WTC11 (cell line): Measurements from ENCODE around the gene RUSC2. TPM values are rescaled to one million over a fixed set of nuclear protein-coding genes. Genes with fewer than 3 reads are reported as not detected.

Experiments used
- ATAC-seq: fragments of 200-7000 bp; cut with Tn5 transposase; 2 replicates; pipeline ENCODE4 v1.10.0; 2021; ENCODE audit warnings: mild to moderate bottlenecking, moderate library complexity
- CTCF ChIA-PET: fragments of 300-600 bp; sonication (Branson Sonifier 250); formaldehyde crosslinking; loops from one replicate; lab custom pipeline; 2021; ENCODE audit warnings: antibody characterized with exemption; lab: Charles Lee
- POLR2A ChIA-PET: fragments of 350-600 bp; sonication (Branson Sonifier 250); formaldehyde crosslinking; loops from one replicate; lab custom pipeline; 2021; ENCODE audit warnings: antibody characterized with exemption; lab: Charles Lee
- DNase-seq: peaks from one replicate; pipeline ENCODE4 v3.0.0; 2021; ENCODE audit warnings: low spot score
- H3K27ac Mint-ChIP-seq: 2 replicates; pipeline ENCODE4 v1.8.0; 2021; ENCODE audit warnings: mixed read lengths
- H3K27me3 Mint-ChIP-seq: 2 replicates; pipeline ENCODE4 v1.8.0; 2021; ENCODE audit warnings: low read depth, mild to moderate bottlenecking, moderate library complexity, mixed read lengths
- H3K36me3 Mint-ChIP-seq: 2 replicates; pipeline ENCODE4 v1.8.0; 2021; ENCODE audit warnings: mixed read lengths
- H3K4me1 Mint-ChIP-seq: 2 replicates; pipeline ENCODE4 v1.8.0; 2022; ENCODE audit warnings: mixed read lengths
- H3K4me3 Mint-ChIP-seq: 2 replicates; pipeline ENCODE4 v1.8.0; 2021; ENCODE audit warnings: mild to moderate bottlenecking, moderate library complexity, mixed read lengths
- H3K9me3 Mint-ChIP-seq: 2 replicates; pipeline ENCODE4 v1.8.0; 2021; ENCODE audit warnings: mixed read lengths
- CBFB ChIP-seq: sonication (generic); formaldehyde crosslinking; IDR thresholded peaks from 2 replicates; pipeline ENCODE4 v1.8.1; 2022; ENCODE audit warnings: mild to moderate bottlenecking, low read depth, missing genetic modification reagents
- ESRRA ChIP-seq: sonication (generic); formaldehyde crosslinking; IDR thresholded peaks from 2 replicates; pipeline ENCODE4 v1.8.1; 2022; ENCODE audit warnings: mild to moderate bottlenecking, missing genetic modification reagents, borderline replicate concordance
- ETV6 ChIP-seq: sonication (generic); formaldehyde crosslinking; IDR thresholded peaks from 2 replicates; pipeline ENCODE4 v1.8.1; 2022; ENCODE audit warnings: mild to moderate bottlenecking, missing genetic modification reagents
- FOXK1 ChIP-seq: sonication (generic); formaldehyde crosslinking; IDR thresholded peaks from 2 replicates; pipeline ENCODE4 v1.8.0; 2022; ENCODE audit warnings: mild to moderate bottlenecking, moderate library complexity, missing genetic modification reagents
- FOXP1 ChIP-seq: sonication (generic); formaldehyde crosslinking; IDR thresholded peaks from 2 replicates; pipeline ENCODE4 v1.8.0; 2022; ENCODE audit warnings: missing genetic modification reagents, mild to moderate bottlenecking, moderate library complexity, borderline replicate concordance
- HMGA2 ChIP-seq: fragments of 250-450 bp; sonication (Bioruptor Pico); IDR thresholded peaks from 2 replicates; pipeline ENCODE4 v1.4.0; 2021; ENCODE audit warnings: mild to moderate bottlenecking, moderate library complexity
- MYBL2 ChIP-seq: sonication (generic); formaldehyde crosslinking; IDR thresholded peaks from 2 replicates; pipeline ENCODE4 v1.8.1; 2023; ENCODE audit warnings: mild to moderate bottlenecking, moderate library complexity, missing genetic modification reagents
- NFE2L1 ChIP-seq: sonication (generic); formaldehyde crosslinking; IDR thresholded peaks from 2 replicates; pipeline ENCODE4 v1.8.1; 2023; ENCODE audit warnings: missing genetic modification reagents
- NFYB ChIP-seq: sonication (generic); formaldehyde crosslinking; conservative IDR thresholded peaks from 2 replicates; pipeline ENCODE4 v1.8.0; 2022; ENCODE audit warnings: low read depth, missing genetic modification reagents
- OVOL2 ChIP-seq: fragments of 250-450 bp; sonication (Bioruptor Pico); IDR thresholded peaks from 2 replicates; pipeline ENCODE4 v1.9.0; 2021; ENCODE audit warnings: mild to moderate bottlenecking, borderline replicate concordance
- PRRX2 ChIP-seq: fragments of 250-450 bp; sonication (Bioruptor Pico); IDR thresholded peaks from 2 replicates; pipeline ENCODE4 v1.8.0; 2021; ENCODE audit warnings: mild to moderate bottlenecking
- SMAD4 ChIP-seq: sonication (generic); formaldehyde crosslinking; IDR thresholded peaks from 2 replicates; pipeline ENCODE4 v1.8.0; 2022; ENCODE audit warnings: mild to moderate bottlenecking, missing genetic modification reagents
- ZNF121 ChIP-seq: sonication (generic); formaldehyde crosslinking; IDR thresholded peaks from 2 replicates; pipeline ENCODE4 v1.8.0; 2023; ENCODE audit warnings: missing genetic modification reagents
- ZNF219 ChIP-seq: sonication (generic); formaldehyde crosslinking; IDR thresholded peaks from 2 replicates; pipeline ENCODE4 v1.8.0; 2023; ENCODE audit warnings: missing genetic modification reagents, mild to moderate bottlenecking, borderline replicate concordance
- ZNF232 ChIP-seq: sonication (generic); formaldehyde crosslinking; IDR thresholded peaks from 2 replicates; pipeline ENCODE4 v1.8.0; 2022; ENCODE audit warnings: mild to moderate bottlenecking, missing genetic modification reagents
- total RNA-seq: library from RNA; stranded (reverse); gene quantifications from 3 replicates; pipeline ENCODE4 v1.2.3, GENCODE V29; 2021
- TF ChIP-seq, protein P1 (sequence below): sonication (generic); formaldehyde crosslinking; IDR thresholded peaks from 2 replicates; pipeline ENCODE4 v1.8.0; 2022; ENCODE audit warnings: mild to moderate bottlenecking, missing genetic modification reagents
- TF ChIP-seq, protein P2 (sequence below): sonication (generic); formaldehyde crosslinking; IDR thresholded peaks from 2 replicates; pipeline ENCODE4 v1.8.0; 2022; ENCODE audit warnings: mild to moderate bottlenecking, missing genetic modification reagents
- TF ChIP-seq, protein P3 (sequence below): sonication (generic); formaldehyde crosslinking; IDR thresholded peaks from 2 replicates; pipeline ENCODE4 v1.8.1; 2023; ENCODE audit warnings: mild to moderate bottlenecking, missing genetic modification reagents
- TF ChIP-seq, protein P4 (sequence below): sonication (generic); formaldehyde crosslinking; IDR thresholded peaks from 2 replicates; pipeline ENCODE4 v1.8.1; 2022; ENCODE audit warnings: mild to moderate bottlenecking, moderate library complexity, missing genetic modification reagents
- TF ChIP-seq, protein P5 (sequence below): sonication (generic); formaldehyde crosslinking; conservative IDR thresholded peaks from 2 replicates; pipeline ENCODE4 v1.8.1; 2022; ENCODE audit warnings: mild to moderate bottlenecking, missing genetic modification reagents
- TF ChIP-seq, protein P6 (sequence below): sonication (generic); formaldehyde crosslinking; conservative IDR thresholded peaks from 2 replicates; pipeline ENCODE4 v1.8.1; 2023; ENCODE audit warnings: mild to moderate bottlenecking, low read depth, missing genetic modification reagents, moderate library complexity

Gene RUSC2
- total RNA-seq, 1 experiment from 2014 or later: 9.4 TPM

DNA sequence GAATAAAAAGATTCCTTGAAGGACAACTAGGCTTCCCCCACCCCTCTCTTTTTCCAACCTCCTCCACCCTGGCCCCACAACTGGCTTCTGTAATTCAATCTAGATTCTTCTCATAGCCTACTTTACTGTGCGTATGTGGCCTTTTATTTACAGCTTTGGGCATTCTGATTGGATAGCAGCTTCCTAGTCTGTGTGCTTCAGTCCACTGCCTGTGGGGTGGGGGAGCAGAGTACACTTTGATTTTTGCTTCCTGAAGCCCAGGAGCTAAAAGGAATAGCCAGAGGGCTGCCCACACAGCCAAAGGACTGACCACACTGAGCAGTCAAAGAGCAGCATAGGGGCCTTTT lies 30.4 kb downstream of the RUSC2 start (continued):
- no peak for TF ChIP-seq PRRX2 (CRISPR knock-in tag)
- TF ChIP-seq OVOL2: no peak
- TF ChIP-seq, protein P1, sequence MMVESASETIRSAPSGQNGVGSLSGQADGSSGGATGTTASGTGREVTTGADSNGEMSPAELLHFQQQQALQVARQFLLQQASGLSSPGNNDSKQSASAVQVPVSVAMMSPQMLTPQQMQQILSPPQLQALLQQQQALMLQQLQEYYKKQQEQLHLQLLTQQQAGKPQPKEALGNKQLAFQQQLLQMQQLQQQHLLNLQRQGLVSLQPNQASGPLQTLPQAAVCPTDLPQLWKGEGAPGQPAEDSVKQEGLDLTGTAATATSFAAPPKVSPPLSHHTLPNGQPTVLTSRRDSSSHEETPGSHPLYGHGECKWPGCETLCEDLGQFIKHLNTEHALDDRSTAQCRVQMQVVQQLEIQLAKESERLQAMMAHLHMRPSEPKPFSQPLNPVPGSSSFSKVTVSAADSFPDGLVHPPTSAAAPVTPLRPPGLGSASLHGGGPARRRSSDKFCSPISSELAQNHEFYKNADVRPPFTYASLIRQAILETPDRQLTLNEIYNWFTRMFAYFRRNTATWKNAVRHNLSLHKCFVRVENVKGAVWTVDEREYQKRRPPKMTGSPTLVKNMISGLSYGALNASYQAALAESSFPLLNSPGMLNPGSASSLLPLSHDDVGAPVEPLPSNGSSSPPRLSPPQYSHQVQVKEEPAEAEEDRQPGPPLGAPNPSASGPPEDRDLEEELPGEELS: no peak
- no peak for TF ChIP-seq HMGA2 (CRISPR knock-in tag)

DNA sequence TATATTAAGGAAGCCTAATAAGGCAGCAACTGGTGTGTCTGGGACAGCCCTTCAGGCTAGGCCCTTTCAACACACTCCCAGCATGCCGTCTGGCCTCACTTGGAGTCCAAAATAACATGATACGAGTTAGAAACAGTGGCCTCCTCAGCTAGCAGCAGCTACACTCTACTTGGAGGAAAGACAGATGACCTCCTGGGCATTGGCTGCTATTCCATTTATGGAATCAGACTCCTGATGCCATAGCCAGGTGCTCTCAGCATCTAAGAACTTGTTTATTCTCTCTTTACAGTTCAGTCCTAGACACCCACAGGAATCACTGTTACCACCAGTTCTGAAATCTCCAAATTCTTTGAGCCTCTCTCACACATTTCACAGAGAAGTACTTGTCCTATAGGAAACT lies 31.8 kb downstream of the RUSC2 start:
- Mint-ChIP-seq H3K4me3 (no peak overlapping the region), H3K9me3 (no peaks in the 10 kb centered on the region), H3K36me3 (no peaks in the 10 kb centered on the region), H3K27ac (no peak overlapping the region), H3K4me1 (peaks cover 40% of the 10 kb centered on the region), H3K27me3 (no peaks in the 10 kb centered on the region)
- TF ChIP-seq ZNF121 (no peak), ESRRA (no peak), ZNF219 (no peak), FOXP1 (CRISPR knock-in tag) (no peak), MYBL2 (CRISPR knock-in tag) (no peak)
- TF ChIP-seq, protein P2, sequence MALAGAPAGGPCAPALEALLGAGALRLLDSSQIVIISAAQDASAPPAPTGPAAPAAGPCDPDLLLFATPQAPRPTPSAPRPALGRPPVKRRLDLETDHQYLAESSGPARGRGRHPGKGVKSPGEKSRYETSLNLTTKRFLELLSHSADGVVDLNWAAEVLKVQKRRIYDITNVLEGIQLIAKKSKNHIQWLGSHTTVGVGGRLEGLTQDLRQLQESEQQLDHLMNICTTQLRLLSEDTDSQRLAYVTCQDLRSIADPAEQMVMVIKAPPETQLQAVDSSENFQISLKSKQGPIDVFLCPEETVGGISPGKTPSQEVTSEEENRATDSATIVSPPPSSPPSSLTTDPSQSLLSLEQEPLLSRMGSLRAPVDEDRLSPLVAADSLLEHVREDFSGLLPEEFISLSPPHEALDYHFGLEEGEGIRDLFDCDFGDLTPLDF (CRISPR knock-in tag): no peak
- DNase-seq (no peak), ATAC-seq (no peak)
- POLR2A ChIA-PET: no interaction called here
- CTCF ChIA-PET: interaction anchor here (0.8 to 3.6 kb wide), 14 partner anchors 9 to 106 kb away, joined by 3 to 27 read pairs (median 4); partner anchors contain the start of gene RUSC2

DNA sequence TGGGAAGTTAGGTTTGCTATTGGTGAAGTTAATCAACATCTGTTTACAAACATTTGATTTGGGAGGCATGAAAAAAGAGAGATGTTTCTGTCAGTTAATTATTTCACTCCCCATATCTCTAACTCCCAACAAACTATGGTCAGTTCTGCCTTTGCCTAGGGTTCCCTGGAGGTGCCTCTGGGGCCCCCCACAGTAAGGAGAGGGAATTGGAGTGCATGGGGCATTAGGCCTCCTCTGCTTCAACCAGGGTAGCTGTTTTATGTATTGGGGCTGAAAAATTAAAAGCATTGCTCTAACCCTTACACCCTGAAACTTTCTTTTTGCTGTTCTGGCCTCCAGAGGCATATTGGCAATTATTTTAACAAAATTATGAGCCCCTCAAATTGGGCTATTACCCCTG lies 32.3 kb downstream of the RUSC2 start:
- Mint-ChIP-seq H3K27me3 (no peaks in the 10 kb centered on the region), H3K4me1 (peaks cover 37% of the 10 kb centered on the region), H3K4me3 (no peak overlapping the region), H3K36me3 (no peaks in the 10 kb centered on the region)
- CTCF ChIA-PET: interaction anchor here (0.7 to 3.6 kb wide), 14 partner anchors 9 to 268 kb away, joined by 3 to 27 read pairs (median 4); partner anchors contain the start of gene RUSC2
- peak; percentile 50 for ATAC-seq
- TF ChIP-seq PRRX2 (CRISPR knock-in tag) (no peak), FOXK1 (CRISPR knock-in tag) (no peak), ETV6 (CRISPR knock-in tag) (no peak), NFE2L1 (CRISPR knock-in tag) (no peak), SMAD4 (CRISPR knock-in tag) (no peak), ZNF232 (no peak), NFYB (CRISPR knock-in tag) (no peak), CBFB (no peak)
- TF ChIP-seq, protein P3, sequence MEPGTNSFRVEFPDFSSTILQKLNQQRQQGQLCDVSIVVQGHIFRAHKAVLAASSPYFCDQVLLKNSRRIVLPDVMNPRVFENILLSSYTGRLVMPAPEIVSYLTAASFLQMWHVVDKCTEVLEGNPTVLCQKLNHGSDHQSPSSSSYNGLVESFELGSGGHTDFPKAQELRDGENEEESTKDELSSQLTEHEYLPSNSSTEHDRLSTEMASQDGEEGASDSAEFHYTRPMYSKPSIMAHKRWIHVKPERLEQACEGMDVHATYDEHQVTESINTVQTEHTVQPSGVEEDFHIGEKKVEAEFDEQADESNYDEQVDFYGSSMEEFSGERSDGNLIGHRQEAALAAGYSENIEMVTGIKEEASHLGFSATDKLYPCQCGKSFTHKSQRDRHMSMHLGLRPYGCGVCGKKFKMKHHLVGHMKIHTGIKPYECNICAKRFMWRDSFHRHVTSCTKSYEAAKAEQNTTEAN (CRISPR knock-in tag): no peak
- TF ChIP-seq, protein P4, sequence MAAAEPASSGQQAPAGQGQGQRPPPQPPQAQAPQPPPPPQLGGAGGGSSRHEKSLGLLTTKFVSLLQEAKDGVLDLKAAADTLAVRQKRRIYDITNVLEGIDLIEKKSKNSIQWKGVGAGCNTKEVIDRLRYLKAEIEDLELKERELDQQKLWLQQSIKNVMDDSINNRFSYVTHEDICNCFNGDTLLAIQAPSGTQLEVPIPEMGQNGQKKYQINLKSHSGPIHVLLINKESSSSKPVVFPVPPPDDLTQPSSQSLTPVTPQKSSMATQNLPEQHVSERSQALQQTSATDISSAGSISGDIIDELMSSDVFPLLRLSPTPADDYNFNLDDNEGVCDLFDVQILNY (CRISPR knock-in tag): no peak
- TF ChIP-seq, protein P5, sequence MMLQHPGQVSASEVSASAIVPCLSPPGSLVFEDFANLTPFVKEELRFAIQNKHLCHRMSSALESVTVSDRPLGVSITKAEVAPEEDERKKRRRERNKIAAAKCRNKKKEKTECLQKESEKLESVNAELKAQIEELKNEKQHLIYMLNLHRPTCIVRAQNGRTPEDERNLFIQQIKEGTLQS: no peak
- TF ChIP-seq, protein P6, sequence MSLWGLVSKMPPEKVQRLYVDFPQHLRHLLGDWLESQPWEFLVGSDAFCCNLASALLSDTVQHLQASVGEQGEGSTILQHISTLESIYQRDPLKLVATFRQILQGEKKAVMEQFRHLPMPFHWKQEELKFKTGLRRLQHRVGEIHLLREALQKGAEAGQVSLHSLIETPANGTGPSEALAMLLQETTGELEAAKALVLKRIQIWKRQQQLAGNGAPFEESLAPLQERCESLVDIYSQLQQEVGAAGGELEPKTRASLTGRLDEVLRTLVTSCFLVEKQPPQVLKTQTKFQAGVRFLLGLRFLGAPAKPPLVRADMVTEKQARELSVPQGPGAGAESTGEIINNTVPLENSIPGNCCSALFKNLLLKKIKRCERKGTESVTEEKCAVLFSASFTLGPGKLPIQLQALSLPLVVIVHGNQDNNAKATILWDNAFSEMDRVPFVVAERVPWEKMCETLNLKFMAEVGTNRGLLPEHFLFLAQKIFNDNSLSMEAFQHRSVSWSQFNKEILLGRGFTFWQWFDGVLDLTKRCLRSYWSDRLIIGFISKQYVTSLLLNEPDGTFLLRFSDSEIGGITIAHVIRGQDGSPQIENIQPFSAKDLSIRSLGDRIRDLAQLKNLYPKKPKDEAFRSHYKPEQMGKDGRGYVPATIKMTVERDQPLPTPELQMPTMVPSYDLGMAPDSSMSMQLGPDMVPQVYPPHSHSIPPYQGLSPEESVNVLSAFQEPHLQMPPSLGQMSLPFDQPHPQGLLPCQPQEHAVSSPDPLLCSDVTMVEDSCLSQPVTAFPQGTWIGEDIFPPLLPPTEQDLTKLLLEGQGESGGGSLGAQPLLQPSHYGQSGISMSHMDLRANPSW (CRISPR knock-in tag): no peak
- TF ChIP-seq, all 79 proteins: peak for 0
- no peaks in the 10 kb centered on the region for H3K9me3 Mint-ChIP-seq
- peak; percentile 31 for DNase-seq
- POLR2A ChIA-PET: interaction anchor here (0.7 kb wide), 1 partner anchor 124 kb away, joined by 5 read pairs; no protein-coding TSS in a partner anchor
- H3K27ac Mint-ChIP-seq: no peak overlapping the region
